Muscle layer of duodenum (tissue), 2 donors: ENCODE measurements around the gene ANKRD13C.

Experiments used
- H3K27ac ChIP-seq: one replicate; pipeline ENCODE4 v1.7.0; 2013; ENCODE audit warnings: mild to moderate bottlenecking, low read length
- H3K27me3 ChIP-seq: one replicate; pipeline ENCODE4 v1.7.0; 2013; ENCODE audit warnings: low read depth, mild to moderate bottlenecking, control low read depth, low read length
- H3K36me3 ChIP-seq, 2 donors: one replicate each; pipeline ENCODE4 v1.7.0; 2013; ENCODE audit warnings: low read length in 2 of 2, control low read depth in 1 of 2, mild to moderate bottlenecking in 1 of 2; ENCODE audit not compliant: insufficient read depth in 2 of 2, control insufficient read depth in 1 of 2
- H3K4me1 ChIP-seq, 2 donors: one replicate each; pipeline ENCODE4 v1.7.0; 2013; ENCODE audit warnings: low read length in 2 of 2, mild to moderate bottlenecking in 2 of 2, control low read depth in 1 of 2, moderate library complexity in 1 of 2; ENCODE audit not compliant: insufficient read depth in 2 of 2, control insufficient read depth in 1 of 2
- H3K4me3 ChIP-seq, 2 donors: one replicate each; pipeline ENCODE4 v1.7.0; 2013; ENCODE audit warnings: low read length in 2 of 2, low read depth in 1 of 2, mild to moderate bottlenecking in 1 of 2
- H3K9me3 ChIP-seq, 2 donors: one replicate each; pipeline ENCODE4 v1.7.0; 2013; ENCODE audit warnings: low read length in 2 of 2, control low read depth in 1 of 2, mild to moderate bottlenecking in 1 of 2; ENCODE audit not compliant: control insufficient read depth in 1 of 2
- donor health status: healthy.

ANKRD13C gene

GRCh38 chr1:70331962-70332361, 22.6 kb downstream of the ANKRD13C start:
- no peaks in the 10 kb centered on the region for H3K36me3 ChIP-seq
- H3K27me3 ChIP-seq: no peaks in the 10 kb centered on the region
- H3K4me3 ChIP-seq: no peak overlapping the region
- H3K27ac ChIP-seq: no peak overlapping the region
- no peaks in the 10 kb centered on the region for H3K9me3 ChIP-seq
- no peaks in the 10 kb centered on the region for H3K4me1 ChIP-seq

GRCh38 chr1:70327306-70328076, 27.0 kb downstream of the ANKRD13C start:
- H3K4me1 ChIP-seq: no peaks in the 10 kb centered on the region
- H3K27me3 ChIP-seq: no peaks in the 10 kb centered on the region
- no peaks in the 10 kb centered on the region for H3K9me3 ChIP-seq
- H3K27ac ChIP-seq: no peak overlapping the region
- no peak overlapping the region for H3K4me3 ChIP-seq
- peaks cover under 1 to 3% of the 10 kb centered on the region in 2 donors for H3K36me3 ChIP-seq

GRCh38 chr1:70324683-70325082, 29.8 kb downstream of the ANKRD13C start:
- H3K4me1 ChIP-seq: no peaks in the 10 kb centered on the region
- no peak overlapping the region for H3K4me3 ChIP-seq
- H3K9me3 ChIP-seq: no peaks in the 10 kb centered on the region
- peaks cover 3 to 5% of the 10 kb centered on the region in 2 donors for H3K36me3 ChIP-seq
- no peak overlapping the region for H3K27ac ChIP-seq
- H3K27me3 ChIP-seq: no peaks in the 10 kb centered on the region

- H3K27me3 ChIP-seq: no peaks in the 10 kb centered on the region
- no peak overlapping the region for H3K27ac ChIP-seq
- H3K4me3 ChIP-seq: no peak overlapping the region
Observed at GRCh38 chr1:70319750-70320149, 34.8 kb downstream of the ANKRD13C start.

DNA sequence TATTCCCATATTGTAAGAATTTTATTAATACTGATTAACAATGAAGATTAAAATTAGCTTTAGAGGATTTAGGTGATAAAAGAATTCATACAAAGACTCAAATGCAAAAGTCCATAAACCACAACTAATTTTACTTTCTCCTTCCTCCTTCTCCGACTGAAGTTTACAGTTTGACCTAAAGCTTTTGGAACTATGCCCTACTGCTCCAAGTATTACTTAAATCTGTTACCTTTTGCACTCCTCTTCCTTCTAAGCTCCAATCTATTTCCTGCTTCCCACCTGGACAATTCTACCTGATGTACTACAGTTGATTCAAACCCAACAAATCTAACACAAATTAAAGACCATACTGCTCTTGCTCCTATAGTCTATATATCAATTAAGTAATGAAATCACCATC, 36.3 kb downstream of the ANKRD13C start:
- Histone ChIP-seq H3K36me3 (peaks cover 3 to 5% of the 10 kb centered on the region in 2 donors), H3K4me1 (no peaks in the 10 kb centered on the region), H3K9me3 (no peaks in the 10 kb centered on the region), H3K27ac (no peak overlapping the region), H3K27me3 (no peaks in the 10 kb centered on the region), H3K4me3 (no peak overlapping the region)

More at GRCh38 chr1:70319750-70320149, 34.8 kb downstream of the ANKRD13C start:
- Histone ChIP-seq H3K9me3 (no peaks in the 10 kb centered on the region), H3K36me3 (peaks cover 3 to 5% of the 10 kb centered on the region in 2 donors), H3K4me1 (no peaks in the 10 kb centered on the region)

GRCh38 chr1:70317087-70317486, 37.4 kb downstream of the ANKRD13C start:
- Histone ChIP-seq H3K4me1 (no peaks in the 10 kb centered on the region), H3K27ac (no peak overlapping the region), H3K27me3 (no peaks in the 10 kb centered on the region), H3K9me3 (no peaks in the 10 kb centered on the region), H3K36me3 (no peaks in the 10 kb centered on the region), H3K4me3 (no peak overlapping the region)

GRCh38 chr1:70315782-70316181, 38.7 kb downstream of the ANKRD13C start:
- Histone ChIP-seq H3K27ac (no peak overlapping the region), H3K4me3 (no peak overlapping the region)

DNA sequence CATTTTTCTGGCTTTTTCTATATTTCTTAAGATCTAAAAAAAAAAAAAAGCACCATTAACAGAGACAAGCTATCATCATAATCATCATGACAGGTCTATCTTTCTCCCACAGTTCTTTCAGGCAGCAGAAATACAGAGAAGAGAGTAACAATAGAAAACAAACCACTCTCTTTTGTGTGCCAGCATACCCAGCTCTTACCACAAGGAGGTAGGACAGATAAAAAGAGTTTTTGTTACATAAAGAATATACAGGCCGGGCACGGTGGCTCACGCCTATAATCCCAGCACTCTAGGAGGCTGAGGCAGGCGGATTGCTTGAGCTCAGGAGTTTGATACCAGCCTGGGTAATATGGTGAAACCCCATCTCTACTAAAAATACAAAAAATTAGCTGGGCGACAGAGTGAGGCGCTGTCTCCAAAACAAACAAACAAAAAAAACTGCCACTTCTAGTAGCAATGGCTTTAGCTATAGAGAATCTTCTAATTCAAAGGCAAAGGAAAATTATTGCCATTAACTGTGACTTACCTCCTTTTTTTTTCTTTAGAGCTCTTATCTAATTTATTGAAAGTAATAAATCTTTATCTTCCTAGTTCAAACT, 39.7 kb downstream of the ANKRD13C start:
- Histone ChIP-seq H3K27me3 (no peaks in the 10 kb centered on the region), H3K36me3 (no peaks in the 10 kb centered on the region), H3K27ac (no peak overlapping the region), H3K4me1 (no peaks in the 10 kb centered on the region), H3K9me3 (no peaks in the 10 kb centered on the region), H3K4me3 (no peak overlapping the region)

More at GRCh38 chr1:70315782-70316181, 38.7 kb downstream of the ANKRD13C start:
- Histone ChIP-seq H3K4me1 (no peaks in the 10 kb centered on the region), H3K9me3 (no peaks in the 10 kb centered on the region), H3K36me3 (no peaks in the 10 kb centered on the region), H3K27me3 (no peaks in the 10 kb centered on the region)

DNA sequence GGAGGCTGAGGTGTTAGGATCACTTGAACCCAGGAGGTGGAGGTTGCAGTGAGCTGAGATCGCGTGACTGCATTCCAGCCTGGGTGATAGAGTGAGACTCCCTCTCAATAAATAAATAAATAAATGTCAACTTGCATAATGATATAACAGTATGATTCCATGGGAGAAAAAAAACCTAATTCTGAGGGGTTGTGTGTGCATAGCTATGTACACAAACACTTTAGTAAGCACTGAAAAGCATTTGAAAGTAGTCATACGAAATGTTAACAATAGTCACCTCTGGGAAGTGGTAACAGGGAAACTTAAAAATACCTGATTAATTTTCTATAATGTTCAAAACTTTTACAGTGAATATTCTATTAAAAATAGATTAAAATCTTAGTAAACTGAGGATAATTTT, 43.2 kb downstream of the ANKRD13C start:
- no peak overlapping the region for H3K4me3 ChIP-seq
- no peaks in the 10 kb centered on the region for H3K9me3 ChIP-seq
- H3K27me3 ChIP-seq: no peaks in the 10 kb centered on the region
- H3K27ac ChIP-seq: no peak overlapping the region
- H3K36me3 ChIP-seq: peaks cover 5 to 7% of the 10 kb centered on the region in 2 donors
- H3K4me1 ChIP-seq: no peaks in the 10 kb centered on the region

DNA sequence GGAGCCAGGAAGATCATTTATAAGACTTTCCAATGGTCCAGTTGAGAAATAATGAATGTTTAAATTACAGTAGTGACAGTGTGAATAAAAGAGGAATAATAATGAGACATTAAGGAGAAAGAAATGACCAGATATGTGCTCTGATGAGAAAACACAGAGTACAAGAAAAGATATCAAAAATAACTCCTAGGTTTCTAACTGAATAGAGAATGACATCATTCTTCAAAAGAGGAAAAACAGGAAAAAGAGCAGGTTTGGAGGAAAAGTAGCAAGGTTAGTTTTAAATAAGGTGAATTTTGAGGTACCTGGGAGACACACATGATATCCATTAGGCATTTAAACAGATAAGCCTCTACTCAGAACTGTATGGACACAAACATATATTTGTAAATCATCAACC, 55.0 kb downstream of the ANKRD13C start:
- H3K27ac ChIP-seq: no peak overlapping the region
- H3K9me3 ChIP-seq: no peaks in the 10 kb centered on the region
- H3K27me3 ChIP-seq: no peaks in the 10 kb centered on the region
- H3K4me3 ChIP-seq: no peak overlapping the region
- peaks cover 20 to 30% of the 10 kb centered on the region in 2 donors for H3K36me3 ChIP-seq
- no peaks in the 10 kb centered on the region for H3K4me1 ChIP-seq

DNA sequence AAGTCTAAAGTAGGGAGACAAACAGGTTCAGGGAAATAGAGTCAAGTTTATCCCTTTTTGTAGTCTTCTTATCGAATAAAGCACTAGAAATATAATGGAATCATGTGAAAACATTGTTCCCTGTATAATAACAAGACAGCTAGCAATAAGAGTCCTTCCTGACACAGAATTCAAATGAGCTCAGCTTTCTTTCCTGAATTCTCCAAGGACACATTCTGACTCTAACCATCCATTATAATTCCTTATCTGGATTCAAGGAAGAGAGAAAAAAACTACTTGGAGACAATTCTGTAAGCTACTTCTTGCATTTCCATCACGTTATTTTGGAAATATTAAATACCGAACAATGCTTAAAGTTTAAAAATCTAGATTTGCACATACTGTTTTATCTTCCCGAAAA, 58.8 kb downstream of the ANKRD13C start:
- H3K9me3 ChIP-seq: no peaks in the 10 kb centered on the region
- no peak overlapping the region for H3K4me3 ChIP-seq
- H3K4me1 ChIP-seq: no peaks in the 10 kb centered on the region
- peaks cover 18 to 33% of the 10 kb centered on the region in 2 donors for H3K36me3 ChIP-seq
- H3K27ac ChIP-seq: no peak overlapping the region
- H3K27me3 ChIP-seq: no peaks in the 10 kb centered on the region
